NCI-H1417 treated with DMSO at 0.1 percent for 48 hours (cell line): ENCODE results near the gene PES1.
"Not testable (repeated sequence)": the region's sequence is repeated elsewhere in the genome, so short reads cannot be mapped to it uniquely, and the experiment has no call there.

ENCODE experiments used
- DNase-seq: peaks from one replicate; lab custom pipeline; 2025; lab: John Stamatoyannopoulos, UW

PES1 gene

DNA sequence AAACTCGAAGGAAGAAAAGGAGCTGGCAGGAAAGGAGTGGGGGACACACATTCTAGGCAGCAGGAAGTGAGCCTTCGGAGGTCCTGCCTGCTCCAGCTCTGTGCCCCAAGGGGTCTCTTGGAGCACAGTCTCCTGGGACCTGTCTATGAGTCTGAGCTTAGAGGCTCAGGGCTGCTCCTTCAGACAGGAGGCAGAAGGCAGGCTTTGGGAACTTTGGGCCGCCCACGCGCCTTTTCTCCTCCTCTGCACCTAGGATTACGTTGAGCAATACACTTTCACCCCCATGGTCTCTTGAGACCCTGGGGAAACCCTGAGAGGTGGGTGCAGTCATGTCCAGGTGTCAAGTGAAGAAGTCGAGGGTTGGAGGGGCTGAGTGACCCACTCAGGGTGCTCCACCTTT, 16.2 kb upstream of the PES1 start:
- DNase-seq = no peak

- DNase-seq = no peak
These were observed 15.7 kb upstream of the PES1 start for GRCh38 chr22:30607300-30607930.

DNA sequence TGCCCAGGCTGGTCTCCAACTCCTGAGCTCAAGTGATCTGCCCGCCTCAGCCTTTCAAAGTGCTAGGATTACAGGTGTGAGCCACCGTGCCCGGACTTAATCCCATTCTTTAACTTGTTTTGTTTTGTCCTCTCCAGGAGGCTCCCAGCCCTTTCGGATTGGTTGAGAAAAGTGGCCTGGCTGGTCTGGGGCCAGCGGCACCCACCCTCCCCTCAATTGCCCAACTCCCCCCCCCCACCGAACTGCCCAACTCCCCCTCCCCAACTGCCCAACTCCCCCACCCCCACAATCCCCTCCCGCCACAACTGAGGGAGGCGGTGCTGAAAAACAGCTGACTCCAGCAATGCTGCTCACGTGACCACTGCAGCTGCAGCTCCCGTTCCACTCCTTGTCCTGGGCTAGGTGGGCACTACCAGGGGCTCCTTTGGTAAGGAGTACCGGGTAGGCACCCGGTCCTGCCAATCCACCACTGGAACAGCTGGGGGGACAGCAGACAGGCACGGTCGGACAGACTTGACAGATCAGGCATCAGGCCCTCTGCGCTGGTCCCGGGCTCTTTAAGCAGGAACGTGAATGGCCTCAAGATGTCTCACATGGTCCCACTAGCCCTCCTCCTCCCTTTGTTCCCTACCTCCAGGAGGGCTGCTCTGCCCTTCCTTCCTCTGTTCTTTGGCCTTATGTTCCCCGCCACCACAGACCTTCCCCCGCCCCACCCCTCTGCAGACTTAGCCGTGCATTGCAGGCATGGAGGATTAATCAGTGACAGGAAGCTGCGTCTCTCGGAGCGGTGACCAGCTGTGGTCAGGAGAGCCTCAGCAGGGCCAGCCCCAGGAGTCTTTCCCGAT, 15.0 kb upstream of the PES1 start, which contains the start of gene TCN2:
Gene TCN2 (plus strand): TSS at position 720 of the 845 bp plus-strand sequence. CDS start 158 bp downstream, outside the sequence.
- no peak for DNase-seq

DNA sequence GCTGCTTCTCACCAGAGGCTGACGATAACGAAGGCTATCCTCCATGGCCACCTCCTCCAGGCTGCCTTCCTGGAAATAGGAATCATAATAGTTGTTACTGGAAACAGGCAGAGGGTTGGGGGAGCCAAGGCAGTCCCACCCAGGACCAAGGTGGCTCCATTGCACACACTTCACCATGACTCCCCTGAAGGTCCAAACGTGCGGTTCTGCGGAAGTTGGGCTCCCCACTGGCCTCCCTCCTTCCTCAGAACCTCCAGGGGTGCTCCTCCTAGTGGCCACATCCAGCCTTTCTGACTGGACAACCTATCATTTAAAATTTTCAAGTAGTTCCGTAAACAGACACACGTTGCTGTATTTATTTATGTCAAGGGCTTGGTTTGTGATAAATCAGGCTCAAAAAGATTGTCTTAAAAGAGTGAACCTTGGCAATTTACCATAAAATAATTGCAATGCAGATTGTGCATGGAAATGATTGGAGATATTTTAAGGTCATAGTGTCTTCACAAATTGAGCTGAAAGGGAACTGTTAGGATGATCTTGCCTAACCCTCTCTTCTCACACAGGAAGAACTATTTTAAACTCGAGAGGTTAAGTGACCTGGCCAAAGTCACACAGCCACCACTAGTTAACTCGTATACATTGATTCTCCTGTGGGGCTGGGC, 13.9 kb upstream of the PES1 start:
- DNase-seq = no peak

DNA sequence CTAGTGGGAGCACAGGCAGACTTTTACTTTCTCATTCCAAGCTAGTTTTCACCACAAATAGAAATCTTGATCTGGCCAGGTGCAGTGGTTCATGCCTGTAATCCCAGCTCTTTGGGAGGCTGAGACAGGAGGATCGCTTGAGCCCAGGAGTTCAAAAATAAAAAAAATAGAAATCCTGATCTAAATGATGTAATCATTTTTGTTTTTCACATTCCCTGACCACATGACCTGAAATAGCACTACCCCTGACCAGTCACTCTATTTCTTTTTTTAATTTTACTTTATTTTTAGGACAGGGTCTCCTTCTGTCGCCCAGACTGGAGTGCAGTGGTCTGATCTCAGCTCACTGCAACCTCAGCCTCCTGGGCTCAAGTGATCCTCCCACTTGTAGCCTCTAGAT, 13.0 kb upstream of the PES1 start:
- DNase-seq = no peak

DNA sequence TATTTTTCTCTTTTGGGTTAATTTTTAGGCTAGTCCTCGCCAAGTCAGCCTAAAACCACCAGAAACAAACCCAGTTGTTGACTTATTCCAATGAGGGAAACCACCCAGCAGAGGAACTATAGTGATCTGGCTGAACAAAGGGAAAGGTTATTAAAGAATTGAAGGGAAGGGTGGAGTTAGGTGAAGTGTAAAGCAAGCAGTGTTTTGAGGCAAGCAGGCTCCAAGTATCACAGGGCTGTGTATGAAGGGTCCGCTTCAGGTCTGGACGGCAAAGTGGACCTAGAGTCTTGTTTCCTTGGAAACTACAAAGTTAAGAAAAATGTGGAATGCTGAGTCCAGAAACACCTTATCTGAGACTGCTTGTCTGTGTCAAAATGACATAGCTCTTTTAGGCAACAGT, 12.1 kb upstream of the PES1 start:
- DNase-seq = no peak

DNA sequence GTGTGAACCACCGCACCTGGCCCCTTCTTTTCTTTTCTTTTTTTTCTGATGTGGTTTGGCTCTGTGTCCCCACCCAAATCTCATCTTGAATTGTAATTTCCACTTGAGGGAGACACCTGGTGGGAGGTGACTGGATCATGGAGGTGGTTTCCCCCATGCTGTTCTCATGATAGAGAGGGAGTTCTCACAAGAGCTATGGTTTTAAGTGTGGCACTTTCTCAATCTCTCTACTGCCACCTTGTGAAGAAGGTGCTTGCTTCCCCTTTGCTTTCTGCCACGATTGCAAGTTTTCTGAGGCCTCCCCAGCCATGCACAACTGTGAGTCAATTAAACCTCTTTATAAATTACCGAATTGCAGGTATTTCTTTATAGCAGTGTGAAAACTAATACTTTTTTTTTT, 10.3 kb upstream of the PES1 start:
- DNase-seq = no peak

DNA sequence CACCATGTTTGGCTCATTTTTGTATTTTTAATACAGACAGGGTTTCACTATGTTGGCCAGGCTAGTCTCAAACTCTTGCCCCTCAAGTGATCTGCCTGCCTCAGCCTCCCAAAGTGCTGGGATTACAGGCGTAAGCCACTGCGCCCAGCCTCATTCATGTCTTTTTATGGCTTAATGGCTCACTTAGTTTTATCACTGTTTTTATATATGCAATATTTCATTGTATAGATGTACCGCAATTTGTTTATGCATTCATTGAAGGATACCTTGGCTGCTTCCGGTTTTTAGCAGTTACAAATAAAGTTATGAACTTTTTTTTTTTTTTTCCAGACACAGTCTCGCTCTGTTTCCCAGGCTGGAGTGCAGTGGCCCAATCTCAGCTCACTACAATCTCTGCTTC, 9.8 kb upstream of the PES1 start:
- no peak for DNase-seq

GRCh38 chr22:30600921-30601320, 9.2 kb upstream of the PES1 start:
- DNase-seq = no peak

GRCh38 chr22:30598986-30599385, 7.3 kb upstream of the PES1 start:
- no peak for DNase-seq

DNA sequence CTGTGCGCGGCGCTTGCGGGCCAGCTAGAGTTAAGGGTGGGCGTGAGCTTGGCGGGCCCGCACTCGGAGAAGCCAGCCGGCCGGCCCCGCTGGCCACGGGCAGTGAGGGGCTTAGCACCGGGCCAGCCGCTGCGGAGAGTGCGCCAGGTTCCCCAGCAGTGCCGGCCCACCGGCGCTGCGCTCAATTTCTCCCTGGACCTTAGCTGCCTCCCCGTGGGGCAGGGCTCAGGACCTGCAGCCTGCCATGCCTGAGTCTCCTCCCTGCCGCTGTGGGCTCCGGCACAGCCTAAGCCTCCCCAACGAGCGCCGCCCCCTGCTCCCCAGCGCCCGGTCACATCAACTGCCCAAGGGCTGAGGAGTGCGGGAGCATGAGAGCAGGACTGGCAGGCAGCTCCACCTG, 5.2 kb upstream of the PES1 start:
- DNase-seq = no peak

DNA sequence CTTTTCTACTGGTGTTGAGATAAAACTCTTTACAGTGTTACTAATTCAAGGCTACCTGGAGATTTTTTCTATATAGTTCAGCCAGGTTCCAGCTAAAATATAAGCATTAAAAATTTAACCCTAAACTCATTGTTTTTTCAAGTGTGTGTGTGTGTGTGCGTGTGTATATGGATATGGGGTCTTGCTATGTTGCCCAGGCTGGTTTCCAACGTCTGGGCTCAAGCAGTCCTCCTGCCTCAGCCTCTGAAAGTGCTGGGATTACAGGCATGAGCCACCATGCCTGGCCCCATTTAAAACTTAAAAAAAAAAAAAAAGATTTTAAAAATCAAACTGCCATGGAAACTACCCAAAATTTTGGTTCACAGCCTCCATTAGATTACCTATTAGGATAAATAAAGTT, 4.5 kb upstream of the PES1 start:
- DNase-seq = no peak

GRCh38 chr22:30592360-30592713, 627 bp upstream of the PES1 start:
- not testable (repeated sequence) for DNase-seq

- DNase-seq = no peak
These were observed 521 bp downstream of the PES1 start for GRCh38 chr22:30591191-30591587.

DNA sequence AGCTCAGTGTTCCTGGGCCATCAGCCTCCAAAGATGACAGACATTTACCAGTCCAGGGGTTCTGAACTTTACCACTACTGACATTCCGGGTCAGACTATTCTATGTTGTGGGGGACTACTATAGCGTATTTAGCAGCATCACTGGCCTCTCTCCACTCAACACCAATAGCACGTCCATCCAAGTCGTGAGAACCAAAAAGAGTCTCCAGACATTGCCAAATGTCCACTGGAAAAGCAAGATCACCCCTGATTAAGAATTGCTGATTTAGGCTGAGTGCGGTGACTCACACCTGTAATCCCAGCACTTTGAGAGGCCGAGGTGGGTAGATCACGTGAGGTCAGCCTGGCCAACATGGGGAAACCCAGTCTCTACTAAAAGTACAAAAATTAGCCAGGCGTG, 5.3 kb downstream of the PES1 start:
- no peak for DNase-seq

- no peak for DNase-seq
These were observed 7.3 kb downstream of the PES1 start for GRCh38 chr22:30584441-30584840.

DNA sequence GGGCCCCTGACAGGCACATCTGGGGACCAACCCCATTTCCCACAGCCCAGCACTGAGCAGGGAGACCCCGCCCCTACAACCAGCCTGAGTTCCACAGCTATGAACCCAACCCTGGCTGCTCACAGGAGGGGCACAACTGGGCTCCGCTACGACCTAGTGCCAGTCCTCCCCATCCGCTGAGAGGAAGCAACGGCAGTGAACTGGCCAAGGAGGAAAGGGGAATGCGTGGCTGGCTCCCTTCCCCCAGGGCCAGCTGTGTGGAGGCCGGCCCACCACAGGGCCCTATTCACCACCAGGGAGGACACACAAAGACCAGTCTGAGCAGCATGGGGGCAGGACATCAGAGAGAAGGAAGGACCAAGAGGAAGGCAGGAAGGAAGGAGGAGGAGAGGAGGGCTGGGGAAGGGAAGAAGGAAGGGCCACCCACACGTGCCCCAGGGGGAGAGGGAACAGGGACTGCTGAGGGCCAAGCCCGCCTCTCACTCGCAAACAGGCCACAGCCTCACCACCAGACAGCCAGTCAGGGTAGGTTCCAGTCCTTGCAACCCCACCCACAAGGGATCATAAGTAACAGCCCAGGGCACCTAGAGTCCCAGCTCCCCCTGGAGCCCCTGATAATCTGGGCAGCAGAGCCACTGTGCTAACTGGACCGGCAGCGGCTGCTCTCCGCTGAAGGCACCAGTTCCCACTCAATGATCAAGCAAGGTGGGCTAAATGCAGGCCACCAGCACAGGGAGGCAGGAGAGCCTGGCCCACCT, 8.7 kb downstream of the PES1 start:
- no peak for DNase-seq

DNA sequence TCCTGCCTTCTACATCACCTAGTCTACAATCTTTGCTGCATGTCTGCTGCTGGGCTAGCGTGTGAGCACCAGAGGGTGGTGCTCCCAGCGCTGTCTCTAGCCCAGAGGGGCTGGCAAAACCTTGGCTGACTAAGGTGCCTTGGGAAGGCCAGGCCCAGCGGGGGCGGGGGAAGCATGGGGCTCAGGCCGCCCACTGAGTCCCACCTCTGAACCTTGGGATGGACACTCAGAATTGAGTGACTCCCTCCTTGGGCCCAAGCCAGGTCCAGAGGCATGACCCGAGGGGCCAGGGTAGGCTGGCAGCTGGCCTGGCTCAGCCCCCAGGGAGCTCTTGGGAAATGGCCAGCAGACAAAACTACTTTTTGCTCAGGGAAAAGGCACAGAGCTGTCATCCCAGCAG, 9.7 kb downstream of the PES1 start:
- DNase-seq = no peak

DNA sequence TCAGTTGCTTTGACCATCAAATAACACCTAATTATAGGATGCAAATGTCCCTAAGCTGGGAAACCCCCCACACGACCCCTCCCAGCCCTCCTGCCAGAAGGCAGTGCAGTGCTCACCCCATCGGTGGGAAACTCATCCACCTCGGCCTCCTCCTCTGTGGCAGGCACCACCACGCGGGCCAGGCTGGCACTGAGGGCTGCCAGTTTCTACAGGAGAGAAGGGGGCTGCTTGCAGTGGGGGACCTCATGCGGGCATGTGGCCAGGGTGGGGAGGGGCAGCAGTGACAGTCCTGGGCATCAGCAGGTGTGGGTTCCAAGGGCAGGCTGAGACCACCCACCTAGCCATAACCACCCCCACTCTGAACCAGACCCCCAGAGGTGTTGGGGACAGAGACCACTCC, 10.8 kb downstream of the PES1 start:
- DNase-seq = no peak

- DNase-seq = no peak
These were observed 13.2 kb downstream of the PES1 start for GRCh38 chr22:30578481-30578880.

GRCh38 chr22:30575859-30576258, 15.9 kb downstream of the PES1 start:
- DNase-seq = no peak

DNA sequence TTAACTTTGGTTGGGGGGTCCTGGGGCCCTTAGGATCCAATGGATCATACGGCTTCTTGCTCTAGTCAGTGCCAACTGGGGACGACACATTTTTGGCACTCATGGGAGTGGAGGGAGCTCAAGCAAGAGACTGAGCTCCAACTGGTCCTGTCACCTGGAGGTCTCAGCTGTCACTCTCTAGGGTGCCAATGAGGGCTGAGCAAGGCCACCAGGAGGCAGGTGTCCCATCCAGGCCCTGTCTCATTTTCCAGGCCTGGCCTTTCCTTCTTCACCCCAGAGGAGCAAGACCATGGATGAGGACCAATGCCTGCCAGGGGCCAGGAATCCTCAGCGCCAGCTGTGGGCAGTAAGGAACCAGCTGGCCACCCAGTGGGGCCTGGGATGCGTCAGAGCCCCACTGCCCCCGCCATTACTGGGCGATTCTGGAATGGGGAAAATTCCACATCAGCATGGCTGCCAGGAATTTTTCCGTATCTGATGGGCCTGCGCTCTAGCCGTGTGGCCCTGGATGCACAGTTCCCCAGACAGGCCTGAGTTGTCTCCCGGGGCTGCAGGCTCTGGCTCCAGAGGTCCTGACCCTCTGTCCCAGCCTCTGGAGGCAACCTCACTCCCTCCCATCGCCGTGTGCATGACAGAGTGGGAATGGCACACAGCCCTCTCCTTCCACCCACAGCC, 16.6 kb downstream of the PES1 start:
- DNase-seq = no peak
